HG03135 (cell line): ENCODE measurements around the gene HRCT1.
"Not testable (repeated sequence)": the region's sequence is repeated elsewhere in the genome, so short reads cannot be mapped to it uniquely, and the experiment has no call there.

Experiments used
- ATAC-seq: cut with Tn5 transposase; IDR thresholded peaks from one replicate; pipeline ENCODE4 v1.9.1; 2021; ENCODE audit warnings: mild to moderate bottlenecking, moderate library complexity; ENCODE audit not compliant: unreplicated experiment

The HRCT1 gene

DNA sequence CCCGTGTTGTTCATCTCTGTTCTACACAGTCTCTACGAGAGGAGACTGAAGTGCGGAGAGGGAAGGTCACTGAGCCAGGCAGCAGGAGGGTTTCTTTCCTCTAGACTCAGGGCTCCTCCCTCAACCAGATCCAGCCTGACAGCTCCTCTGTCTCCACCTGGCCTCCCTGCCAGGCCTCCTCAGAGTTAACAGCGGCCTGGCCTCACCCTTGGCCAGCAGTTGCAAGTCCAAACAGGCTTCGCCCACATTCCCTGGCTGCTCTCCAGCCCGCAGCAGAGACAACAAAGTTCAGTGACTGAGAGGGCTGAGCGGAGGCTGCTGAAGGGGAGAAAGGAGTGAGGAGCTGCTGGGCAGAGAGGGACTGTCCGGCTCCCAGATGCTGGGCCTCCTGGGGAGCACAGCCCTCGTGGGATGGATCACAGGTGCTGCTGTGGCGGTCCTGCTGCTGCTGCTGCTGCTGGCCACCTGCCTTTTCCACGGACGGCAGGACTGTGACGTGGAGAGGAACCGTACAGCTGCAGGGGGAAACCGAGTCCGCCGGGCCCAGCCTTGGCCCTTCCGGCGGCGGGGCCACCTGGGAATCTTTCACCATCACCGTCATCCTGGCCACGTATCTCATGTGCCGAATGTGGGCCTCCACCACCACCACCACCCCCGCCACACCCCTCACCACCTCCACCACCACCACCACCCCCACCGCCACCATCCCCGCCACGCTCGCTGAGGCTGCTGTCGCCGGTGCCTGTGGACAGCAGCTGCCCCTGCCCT lies at the start of gene HRCT1:
Gene HRCT1, plus strand, starts transcription at position 291 of the 768 bp plus-strand sequence. Its CDS starts 86 bp downstream, at position 377.
- ATAC-seq = no peak

- ATAC-seq = no peak
These were observed 49.8 kb upstream of the HRCT1 start for GRCh38 chr9:35856206-35856605.

GRCh38 chr9:35856882-35857281 lies 49.1 kb upstream of the HRCT1 start:
- no peak for ATAC-seq

DNA sequence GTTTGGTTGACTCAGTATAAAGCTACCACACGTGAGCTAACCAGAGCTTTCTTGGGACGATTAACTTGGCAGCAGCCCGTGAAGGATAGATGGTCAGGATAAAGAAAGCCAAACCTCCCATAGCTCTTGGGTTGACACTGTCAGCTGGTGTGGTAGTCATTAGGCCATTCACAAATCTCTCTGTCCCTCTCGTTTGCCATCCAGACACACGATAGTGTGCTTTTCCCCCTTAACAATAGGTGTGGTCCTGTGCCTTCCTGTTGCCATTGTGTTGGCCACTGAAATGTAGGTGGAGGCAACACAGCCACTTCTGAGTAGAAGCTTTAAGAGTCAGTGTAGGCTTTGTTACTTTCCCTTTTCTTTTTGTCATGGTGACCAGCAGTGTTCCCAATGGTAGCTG lies 47.5 kb upstream of the HRCT1 start:
- no peak for ATAC-seq

- ATAC-seq = no peak
These were observed 46.6 kb upstream of the HRCT1 start for GRCh38 chr9:35859310-35859989.

- no peak for ATAC-seq
These were observed 46.0 kb upstream of the HRCT1 start for GRCh38 chr9:35859990-35860339.

- ATAC-seq = no peak
These were observed 44.7 kb upstream of the HRCT1 start for GRCh38 chr9:35861161-35861897.

GRCh38 chr9:35862328-35862727 lies 43.7 kb upstream of the HRCT1 start:
- no peak for ATAC-seq

DNA sequence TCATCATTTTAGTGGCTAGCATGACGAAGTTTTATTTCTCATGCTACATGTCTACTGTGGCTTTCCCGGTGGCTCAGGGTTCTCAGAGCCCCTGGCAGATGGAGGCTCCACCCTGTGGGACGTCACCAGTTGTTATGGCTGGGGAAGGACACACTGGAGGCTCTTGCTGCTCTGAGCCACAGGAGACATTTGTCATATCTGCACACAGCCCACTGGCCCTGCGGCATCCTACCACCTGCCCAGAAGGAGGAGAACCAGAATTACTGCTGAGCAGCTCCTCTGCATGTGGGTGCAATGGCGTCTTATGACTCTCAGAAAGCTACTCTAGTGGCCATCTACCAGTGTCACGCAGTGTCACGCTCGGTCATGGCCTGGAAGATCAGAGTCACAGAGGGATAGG lies 42.4 kb upstream of the HRCT1 start:
- ATAC-seq = no peak

- ATAC-seq = no peak
These were observed 41.2 kb upstream of the HRCT1 start for GRCh38 chr9:35864695-35865255.

DNA sequence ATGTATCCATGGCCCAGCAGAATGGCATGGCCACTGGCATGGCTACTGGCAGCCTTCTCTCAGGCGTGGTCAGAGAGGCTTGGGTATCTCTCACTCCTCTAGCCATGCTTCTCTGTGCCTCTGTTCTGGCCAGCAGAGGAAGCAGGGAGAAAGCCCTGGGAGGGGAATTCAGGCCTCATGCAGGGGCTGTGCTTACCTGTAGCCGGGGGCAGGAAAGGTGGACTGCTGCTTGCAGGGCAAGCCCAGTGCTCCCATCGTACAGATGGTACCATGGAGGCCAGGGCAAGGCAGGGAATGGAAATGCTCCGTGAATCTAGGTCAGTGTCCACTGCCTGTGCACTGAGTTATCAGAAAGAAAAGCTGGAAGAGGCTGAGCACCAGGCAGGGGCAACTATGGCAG lies 38.5 kb upstream of the HRCT1 start:
- no peak for ATAC-seq

GRCh38 chr9:35868933-35869332 lies 37.1 kb upstream of the HRCT1 start:
- no peak for ATAC-seq

DNA sequence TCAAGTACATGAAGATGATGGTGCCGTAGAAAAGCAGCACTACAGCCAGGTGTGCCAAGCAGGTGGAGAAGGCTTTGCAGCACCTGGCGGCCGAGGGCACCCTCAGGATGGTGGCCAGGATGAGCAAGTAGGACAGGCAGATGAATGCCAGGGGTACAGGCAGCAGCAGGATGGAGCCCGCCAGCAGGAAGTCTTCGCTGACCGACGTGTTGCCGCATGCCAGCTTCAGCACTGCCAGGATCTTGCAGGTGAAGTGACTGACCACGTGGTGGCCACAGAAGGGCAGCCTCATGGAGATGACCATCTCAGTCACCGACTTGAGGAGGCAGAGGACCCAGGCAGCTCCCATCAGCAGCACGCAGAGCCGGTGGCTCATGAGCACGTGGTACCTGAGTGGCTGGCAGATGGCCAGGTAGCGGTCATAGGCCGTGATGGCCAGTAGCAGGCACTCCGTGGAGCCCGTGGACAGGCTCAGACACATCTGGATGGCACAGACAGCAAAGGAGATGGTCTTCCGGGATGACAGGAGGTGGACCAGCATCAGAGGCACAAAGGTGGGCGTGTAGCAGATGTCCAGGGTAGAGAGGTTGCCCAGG lies 36.3 kb upstream of the HRCT1 start:
- no peak for ATAC-seq

- ATAC-seq = no peak
These were observed 35.6 kb upstream of the HRCT1 start, which contains the start of gene OR13J1 for GRCh38 chr9:35870351-35870923. Gene OR13J1 (minus strand): TSS chr9:35870401. CDS start chr9:35870401, 0 bp downstream.

DNA sequence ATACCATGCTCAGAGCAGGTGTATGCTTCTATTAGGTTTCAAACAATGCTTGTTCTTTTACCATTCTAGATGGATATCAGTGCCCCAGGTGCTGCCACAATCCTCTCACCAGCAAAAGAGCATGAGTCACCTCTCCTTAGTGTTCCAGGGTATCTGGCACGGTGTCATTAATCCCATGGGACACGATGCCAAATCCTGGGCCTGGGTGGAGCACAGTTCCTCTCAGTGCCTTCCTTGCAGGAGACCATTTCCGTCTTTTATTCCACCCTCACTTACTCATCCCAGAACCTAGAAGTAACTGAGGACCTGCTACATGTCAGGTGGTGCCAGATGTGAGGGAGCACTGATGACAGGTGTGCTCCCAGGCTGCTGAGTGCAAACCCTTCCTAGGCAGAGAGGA lies 34.5 kb upstream of the HRCT1 start:
- no peak for ATAC-seq

GRCh38 chr9:35872505-35872904 lies 33.5 kb upstream of the HRCT1 start:
- ATAC-seq = no peak

GRCh38 chr9:35882263-35882848 lies 23.6 kb upstream of the HRCT1 start:
- no peak for ATAC-seq

DNA sequence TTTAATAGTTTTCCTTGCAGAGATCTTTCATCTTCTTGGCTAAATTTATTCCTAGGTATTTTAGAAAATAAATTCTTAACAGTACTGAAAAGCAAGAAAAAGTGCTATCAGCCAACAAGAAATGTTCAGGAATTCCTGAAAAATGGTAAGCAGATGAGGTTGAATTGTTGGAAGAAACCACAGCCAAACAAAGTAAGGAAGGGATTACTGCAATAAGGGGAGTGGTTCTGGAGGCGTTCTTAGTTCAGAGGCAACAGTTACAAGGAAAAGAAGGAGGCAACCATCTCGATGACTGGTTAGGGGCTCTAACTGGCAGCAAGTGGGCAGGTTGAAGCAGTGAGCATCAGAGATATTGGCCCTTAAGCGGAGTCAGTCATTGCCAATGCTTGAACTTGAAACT lies 23.0 kb upstream of the HRCT1 start:
- no peak for ATAC-seq

- not testable (repeated sequence) for ATAC-seq
These were observed 21.1 kb upstream of the HRCT1 start for GRCh38 chr9:35884908-35885307.

DNA sequence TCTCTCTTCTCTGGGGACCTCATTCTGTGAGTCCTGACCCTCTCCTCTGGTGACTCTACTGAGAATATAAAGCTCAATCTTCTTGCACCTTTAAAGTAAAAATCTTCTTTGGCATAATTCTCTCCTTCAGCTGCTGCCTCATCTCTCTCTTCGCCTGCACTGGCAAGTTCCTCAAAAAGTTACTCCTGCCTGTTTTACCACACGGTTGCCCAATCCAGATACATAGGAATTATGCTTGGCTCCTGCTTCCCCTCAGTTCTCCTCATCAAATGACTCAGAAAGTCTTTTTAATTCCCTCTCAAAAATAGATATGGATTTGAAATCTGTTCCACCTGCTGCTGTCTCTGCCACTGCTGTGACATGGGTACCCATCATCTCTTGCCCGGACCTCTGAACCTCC lies 14.4 kb upstream of the HRCT1 start:
- no peak for ATAC-seq
